Gastroesophageal sphincter (tissue), 3 donors: ENCODE measurements around the gene MTLN.
"Not testable (repeated sequence)": the region's sequence is repeated elsewhere in the genome, so short reads cannot be mapped to it uniquely, and the experiment has no call there.

ENCODE experiments used
- CTCF ChIP-seq, 4 experiments: fragments of 200-600 bp in 2 of 4; fragments of 450-650 bp in 2 of 4; sonication (generic) in 1 of 4; IDR thresholded peaks; one replicate each; pipeline ENCODE4 v1.5.1; 2017 to 2019; ENCODE audit warnings: antibody characterized with exemption in 4 of 4, mild to moderate bottlenecking in 2 of 4, moderate library complexity in 2 of 4
- POLR2A ChIP-seq, 2 donors: fragments of 450-650 bp; IDR thresholded peaks; one replicate each; pipeline ENCODE4 v1.6.1; 2017; ENCODE audit warnings: antibody characterized with exemption in 2 of 2, mild to moderate bottlenecking in 2 of 2, moderate library complexity in 1 of 2
- POLR2AphosphoS5 ChIP-seq: sonication (generic); formaldehyde crosslinking; IDR thresholded peaks from one replicate; pipeline ENCODE4 v1.6.1; 2017; ENCODE audit warnings: antibody characterized with exemption

- not testable (repeated sequence) for TF ChIP-seq CTCF (IDR thresholded peaks at IDR 0.05); POLR2A (IDR thresholded peaks at IDR 0.05); POLR2AphosphoS5
Measured at GRCh38 chr2:110261910-110262309, 49.6 kb upstream of the MTLN start.
